Astrocyte (in vitro differentiated cells and primary cell): ENCODE measurements around the gene CHIC2. TPM values are rescaled to one million over a fixed set of nuclear protein-coding genes. Genes with fewer than 3 reads are reported as not detected.

Experiments
- DNase-seq: peaks from one replicate; pipeline ENCODE4 v3.0.0-alpha.2; 2010; ENCODE audit warnings: low read depth
- FAIRE-seq: peaks from 2 replicates; lab custom pipeline; 2011; peaks lifted over from hg19 to GRCh38; lab: Jason Lieb, UNC
- H2AFZ ChIP-seq: 2 replicates; pipeline ENCODE4 v1.6.0; 2012; ENCODE audit warnings: low read depth, low read length, inconsistent platforms
- H3K27ac ChIP-seq: 2 replicates; pipeline ENCODE4 v1.5.1; 2011; ENCODE audit warnings: low read depth, low read length, inconsistent platforms
- H3K27me3 ChIP-seq: 2 replicates; pipeline ENCODE4 v1.6.0; 2011; ENCODE audit warnings: low read length, inconsistent platforms; ENCODE audit not compliant: insufficient read depth
- H3K36me3 ChIP-seq: 2 replicates; pipeline ENCODE4 v1.5.1; 2011; ENCODE audit warnings: low read length, inconsistent platforms; ENCODE audit not compliant: insufficient read depth
- H3K4me1 ChIP-seq: 2 replicates; pipeline ENCODE4 v1.5.1; 2011; ENCODE audit warnings: low read length, inconsistent platforms; ENCODE audit not compliant: insufficient read depth
- H3K4me2 ChIP-seq: 2 replicates; pipeline ENCODE4 v1.6.0; 2012; ENCODE audit warnings: low read length, inconsistent platforms
- H3K4me3 ChIP-seq: 2 replicates; pipeline ENCODE4 v1.5.1; 2011; ENCODE audit warnings: low read depth, mild to moderate bottlenecking, low read length, inconsistent platforms; ENCODE audit not compliant: insufficient read depth
- H3K79me2 ChIP-seq: 2 replicates; pipeline ENCODE4 v1.6.0; 2012; ENCODE audit warnings: mild to moderate bottlenecking, low read length, inconsistent platforms; ENCODE audit not compliant: insufficient read depth
- H3K9ac ChIP-seq: 2 replicates; pipeline ENCODE4 v1.6.0; 2012; ENCODE audit warnings: mild to moderate bottlenecking, low read length, inconsistent platforms
- H3K9me3 ChIP-seq: 2 replicates; pipeline ENCODE4 v1.5.1; 2012; ENCODE audit warnings: low read depth, mild to moderate bottlenecking, low read length, inconsistent platforms; ENCODE audit not compliant: insufficient read depth
- H4K20me1 ChIP-seq: 2 replicates; pipeline ENCODE4 v1.6.0; 2012; ENCODE audit warnings: low read length, inconsistent platforms; ENCODE audit not compliant: insufficient read depth
- H3K27ac Mint-ChIP-seq: one replicate; pipeline ENCODE4 v1.8.0; 2021; ENCODE audit warnings: mild to moderate bottlenecking, mixed read lengths; ENCODE audit not compliant: unreplicated experiment
- H3K27me3 Mint-ChIP-seq: one replicate; pipeline ENCODE4 v1.8.0; 2021; ENCODE audit warnings: low read depth, mixed read lengths; ENCODE audit not compliant: unreplicated experiment
- H3K36me3 Mint-ChIP-seq: one replicate; pipeline ENCODE4 v1.8.0; 2021; ENCODE audit warnings: low read depth, mixed read lengths; ENCODE audit not compliant: unreplicated experiment
- H3K4me1 Mint-ChIP-seq: one replicate; pipeline ENCODE4 v1.8.0; 2021; ENCODE audit warnings: low read depth, mixed read lengths; ENCODE audit not compliant: unreplicated experiment
- H3K4me3 Mint-ChIP-seq: one replicate; pipeline ENCODE4 v1.8.0; 2021; ENCODE audit warnings: mild to moderate bottlenecking, moderate library complexity, mixed read lengths; ENCODE audit not compliant: unreplicated experiment
- H3K9me3 Mint-ChIP-seq: one replicate; pipeline ENCODE4 v1.8.0; 2021; ENCODE audit warnings: mild to moderate bottlenecking, mixed read lengths; ENCODE audit not compliant: unreplicated experiment
- CTCF ChIP-seq: IDR thresholded peaks from 2 replicates; pipeline ENCODE4 v1.5.1; 2011; ENCODE audit warnings: low read depth, mild to moderate bottlenecking, inconsistent platforms, low read length, moderate library complexity; ENCODE audit not compliant: insufficient read depth
- EZH2 ChIP-seq: IDR thresholded peaks from 2 replicates; pipeline ENCODE4 v1.6.1; 2012; ENCODE audit warnings: mild to moderate bottlenecking, low read length, inconsistent platforms; ENCODE audit not compliant: insufficient read depth
- total RNA-seq: library from RNA; stranded (reverse); gene quantifications from 2 replicates; pipeline ENCODE4 v1.2.1, GENCODE V29; 2021

The CHIC2 gene
- total RNA-seq, 1 donor from 2014 or later: 38.2 TPM

- peaks cover 70% of the 10 kb centered on the region for H3K27me3 ChIP-seq
- H3K79me2 ChIP-seq: no peaks in the 10 kb centered on the region
- H3K27me3 Mint-ChIP-seq: peaks cover 49% of the 10 kb centered on the region
- H3K4me3 ChIP-seq: no peak overlapping the region
- no peaks in the 10 kb centered on the region for H3K9me3 Mint-ChIP-seq
- no peaks in the 10 kb centered on the region for H3K36me3 ChIP-seq
- H3K27ac Mint-ChIP-seq: no peak overlapping the region
- FAIRE-seq (no peak), DNase-seq (no peak)
- H3K9ac ChIP-seq: no peak overlapping the region
- no peak overlapping the region for H3K27ac ChIP-seq
- H3K4me2 ChIP-seq: peak overlapping the region; percentile 62
- no peaks in the 10 kb centered on the region for H3K9me3 ChIP-seq
- no peak for TF ChIP-seq EZH2
- no peak for TF ChIP-seq CTCF
- H2AFZ ChIP-seq: peak overlapping the region; percentile 72
- H3K4me1 ChIP-seq: peaks cover 6% of the 10 kb centered on the region
- H3K4me3 Mint-ChIP-seq: no peak overlapping the region
- peaks cover 9% of the 10 kb centered on the region for H3K4me1 Mint-ChIP-seq
- H3K36me3 Mint-ChIP-seq: no peaks in the 10 kb centered on the region
- H4K20me1 ChIP-seq: no peaks in the 10 kb centered on the region
Observed at GRCh38 chr4:54109241-54110018, 45.0 kb upstream of the CHIC2 start.

DNA sequence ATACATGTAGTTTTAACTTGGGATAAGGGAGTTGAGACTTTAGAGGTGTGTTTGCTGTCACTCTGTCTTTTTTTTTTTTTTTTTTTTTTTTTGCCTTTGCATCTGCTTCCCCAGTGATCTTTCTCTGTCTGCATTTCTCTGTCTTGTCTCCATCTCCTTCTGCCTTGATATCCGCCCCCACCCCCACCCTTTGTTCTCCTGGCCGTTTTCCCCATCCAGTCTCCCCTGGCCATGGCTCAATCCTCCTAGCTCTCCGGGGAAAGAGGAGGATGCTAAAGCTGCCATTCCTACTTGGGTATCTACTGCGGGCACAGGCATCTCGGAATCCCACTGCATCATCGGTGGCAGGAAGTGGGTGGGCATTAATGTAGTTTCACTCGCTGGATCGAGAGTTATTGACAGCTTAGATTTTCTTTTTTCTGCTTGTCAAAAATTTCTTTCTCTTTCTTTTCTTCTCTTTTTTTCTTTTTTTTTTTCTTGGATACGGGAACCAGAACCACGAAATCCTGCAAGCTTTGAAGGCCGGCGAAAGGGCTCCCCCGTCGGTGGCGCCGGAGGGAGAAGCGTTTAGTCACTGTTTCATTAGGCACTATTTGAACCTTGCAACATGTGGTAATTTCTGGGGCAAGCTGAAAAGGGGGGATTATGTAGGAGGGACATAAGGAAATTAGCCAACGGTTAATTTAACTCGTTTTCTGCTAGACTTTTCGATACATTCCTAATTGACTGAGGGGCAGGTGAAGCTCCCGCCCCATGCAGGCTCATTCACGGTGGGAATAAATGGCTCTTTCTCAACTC, 43.7 kb upstream of the CHIC2 start:
- Histone ChIP-seq H3K27ac (no peak overlapping the region), H4K20me1 (no peaks in the 10 kb centered on the region), H3K4me3 (peak overlapping the region; percentile 34), H2AFZ (peak overlapping the region; percentile 45), H3K79me2 (no peaks in the 10 kb centered on the region), H3K36me3 (no peaks in the 10 kb centered on the region), H3K4me2 (peak overlapping the region; percentile 84), H3K27me3 (peaks cover 77% of the 10 kb centered on the region), H3K4me1 (peaks cover 16% of the 10 kb centered on the region), H3K9ac (no peak overlapping the region), H3K9me3 (no peaks in the 10 kb centered on the region)
- no peak overlapping the region for H3K27ac Mint-ChIP-seq
- H3K27me3 Mint-ChIP-seq: peaks cover 49% of the 10 kb centered on the region
- FAIRE-seq: no peak
- H3K4me1 Mint-ChIP-seq: peaks cover 18% of the 10 kb centered on the region
- H3K9me3 Mint-ChIP-seq: no peaks in the 10 kb centered on the region
- TF ChIP-seq EZH2 (no peak), CTCF (no peak)
- DNase-seq: no peak
- no peaks in the 10 kb centered on the region for H3K36me3 Mint-ChIP-seq
- H3K4me3 Mint-ChIP-seq: peak overlapping the region; percentile 18
